GM12875 (cell line): ENCODE data around the gene SLIT1.

Experiments used
- H3K4me3 ChIP-seq: one replicate; pipeline ENCODE4 v1.5.1; 2011; ENCODE audit warnings: low read depth, low read length, control low read depth
- TF ChIP-seq, protein P1 (sequence below): IDR thresholded peaks from 2 replicates; pipeline ENCODE4 v1.5.1; 2011; ENCODE audit warnings: low read depth, mild to moderate bottlenecking, control low read depth, inconsistent platforms, low read length, moderate library complexity, borderline replicate concordance; ENCODE audit not compliant: insufficient read depth

The SLIT1 gene

DNA sequence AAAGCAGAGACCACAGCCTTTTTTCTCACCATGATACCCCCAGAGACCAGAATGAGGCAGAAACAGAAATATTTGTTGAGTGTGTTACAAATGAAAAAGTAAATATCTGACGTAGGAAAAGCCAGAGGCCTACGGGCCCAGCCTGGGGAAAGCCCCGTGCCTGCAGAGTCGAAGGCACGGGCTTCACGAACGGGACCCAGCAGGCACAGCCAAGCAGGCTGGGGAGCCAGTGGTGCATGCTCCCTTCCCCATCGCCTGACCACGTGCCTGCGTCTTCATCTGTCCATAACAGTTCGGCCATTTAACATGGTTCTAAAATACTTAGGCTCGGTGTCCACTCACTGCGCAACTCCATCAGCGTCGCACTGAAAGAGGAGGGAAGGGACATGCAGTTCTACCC, 50.8 kb downstream of the SLIT1 start:
- no peak overlapping the region for H3K4me3 ChIP-seq
- TF ChIP-seq, protein P1, sequence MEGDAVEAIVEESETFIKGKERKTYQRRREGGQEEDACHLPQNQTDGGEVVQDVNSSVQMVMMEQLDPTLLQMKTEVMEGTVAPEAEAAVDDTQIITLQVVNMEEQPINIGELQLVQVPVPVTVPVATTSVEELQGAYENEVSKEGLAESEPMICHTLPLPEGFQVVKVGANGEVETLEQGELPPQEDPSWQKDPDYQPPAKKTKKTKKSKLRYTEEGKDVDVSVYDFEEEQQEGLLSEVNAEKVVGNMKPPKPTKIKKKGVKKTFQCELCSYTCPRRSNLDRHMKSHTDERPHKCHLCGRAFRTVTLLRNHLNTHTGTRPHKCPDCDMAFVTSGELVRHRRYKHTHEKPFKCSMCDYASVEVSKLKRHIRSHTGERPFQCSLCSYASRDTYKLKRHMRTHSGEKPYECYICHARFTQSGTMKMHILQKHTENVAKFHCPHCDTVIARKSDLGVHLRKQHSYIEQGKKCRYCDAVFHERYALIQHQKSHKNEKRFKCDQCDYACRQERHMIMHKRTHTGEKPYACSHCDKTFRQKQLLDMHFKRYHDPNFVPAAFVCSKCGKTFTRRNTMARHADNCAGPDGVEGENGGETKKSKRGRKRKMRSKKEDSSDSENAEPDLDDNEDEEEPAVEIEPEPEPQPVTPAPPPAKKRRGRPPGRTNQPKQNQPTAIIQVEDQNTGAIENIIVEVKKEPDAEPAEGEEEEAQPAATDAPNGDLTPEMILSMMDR: no peak

- TF ChIP-seq, protein P1: no peak
Measured at GRCh38 chr10:97134110-97134509, 51.6 kb downstream of the SLIT1 start.

DNA sequence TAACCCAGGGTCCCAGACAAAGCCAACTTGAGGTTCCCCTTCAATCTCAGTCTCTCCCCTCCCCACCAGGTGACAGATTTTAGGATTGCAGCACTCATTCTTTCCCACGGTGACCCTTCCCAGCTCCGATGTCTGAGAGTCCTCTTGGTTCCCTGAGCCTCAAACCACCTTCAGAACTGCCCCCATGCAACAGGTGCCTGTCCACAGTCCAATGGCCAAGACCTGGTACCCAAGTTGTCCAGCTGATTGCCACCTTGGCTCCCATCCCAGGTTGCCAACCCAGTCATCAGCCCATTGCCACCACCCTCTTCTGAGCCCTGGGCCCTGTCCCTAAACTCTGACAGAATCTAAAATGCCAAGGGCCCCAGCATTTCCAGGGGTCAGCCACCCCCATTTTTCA, 53.5 kb downstream of the SLIT1 start:
- TF ChIP-seq, protein P1: no peak
- H3K4me3 ChIP-seq: no peak overlapping the region

More at GRCh38 chr10:97134110-97134509, 51.6 kb downstream of the SLIT1 start:
- no peak overlapping the region for H3K4me3 ChIP-seq

DNA sequence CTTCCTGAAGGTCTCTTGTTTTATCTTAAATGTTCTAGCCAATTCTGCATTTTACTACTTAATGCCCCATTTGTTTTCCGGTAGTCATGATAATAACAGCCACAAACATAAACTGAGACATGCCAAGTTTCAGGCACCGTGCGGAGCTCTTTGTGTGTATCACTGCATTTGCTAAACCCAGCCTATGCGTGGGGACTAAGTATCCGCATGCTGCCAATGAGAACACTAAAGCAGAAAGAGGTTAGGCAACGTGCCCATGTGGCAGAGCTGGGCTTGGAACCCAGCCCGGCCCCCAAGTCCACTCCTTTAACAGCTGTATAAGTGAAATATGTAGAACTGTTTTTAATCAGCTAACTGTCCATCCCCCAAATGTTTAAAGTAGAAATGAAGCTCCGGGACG, 54.1 kb downstream of the SLIT1 start:
- TF ChIP-seq, protein P1: no peak

DNA sequence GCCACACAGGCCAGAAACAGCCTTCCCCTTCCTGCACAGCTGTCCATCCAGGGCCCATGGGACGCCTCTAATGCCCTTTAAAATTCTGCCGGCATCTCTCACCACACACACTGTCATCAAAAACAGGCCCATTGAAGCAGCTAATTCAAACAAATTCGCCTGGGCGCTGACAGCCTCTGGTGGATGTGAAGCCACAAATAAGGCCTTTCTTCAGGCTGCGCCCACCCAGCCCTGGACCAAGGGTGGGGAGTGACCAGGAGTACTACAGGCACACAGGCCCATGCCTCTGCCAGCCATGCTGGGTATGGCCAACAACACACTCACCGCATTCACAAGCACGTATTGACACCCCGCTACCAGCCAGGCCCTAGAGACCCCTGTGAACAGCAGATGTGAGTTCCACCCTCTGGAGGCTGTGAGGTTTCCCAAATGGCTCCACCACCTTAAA, 54.6 kb downstream of the SLIT1 start:
- TF ChIP-seq, protein P1: no peak
- no peak overlapping the region for H3K4me3 ChIP-seq

More for the DNA sequence above, 54.1 kb downstream of the SLIT1 start:
- no peak overlapping the region for H3K4me3 ChIP-seq

- TF ChIP-seq, protein P1: no peak
Measured at GRCh38 chr10:97129666-97130065, 56.1 kb downstream of the SLIT1 start.

DNA sequence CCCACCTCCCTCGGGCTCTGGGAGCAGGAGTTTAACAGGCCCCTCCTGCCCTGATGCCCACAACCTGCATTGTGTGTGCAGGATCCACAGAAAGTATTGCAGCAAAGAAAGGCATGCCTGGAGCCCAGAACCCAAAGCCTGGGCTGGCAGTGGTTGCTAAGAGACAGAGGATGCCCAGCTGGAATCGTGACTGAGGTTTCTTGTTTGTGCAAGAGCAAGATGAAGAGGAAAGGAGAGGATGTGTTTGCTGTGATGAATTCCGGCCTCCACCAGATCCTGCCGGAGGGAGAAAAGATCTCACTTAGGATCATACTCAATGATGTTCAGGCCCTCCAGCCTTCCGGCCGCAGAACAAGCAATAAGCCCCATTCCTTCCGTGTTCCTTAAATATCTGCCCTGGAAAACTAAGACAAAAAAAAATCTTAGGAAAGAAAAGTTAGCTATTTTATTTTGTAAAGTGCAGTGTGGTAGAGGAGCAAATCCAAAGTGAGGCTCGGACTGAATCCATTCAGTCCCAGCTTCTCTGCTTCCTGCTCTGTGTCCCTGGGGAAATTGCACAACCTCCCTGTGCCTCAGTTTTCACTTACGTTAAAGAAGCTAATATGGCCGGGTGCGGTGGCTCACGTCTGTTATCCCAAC, 57.1 kb downstream of the SLIT1 start:
- TF ChIP-seq, protein P1: no peak
- no peak overlapping the region for H3K4me3 ChIP-seq

More at GRCh38 chr10:97129666-97130065, 56.1 kb downstream of the SLIT1 start:
- no peak overlapping the region for H3K4me3 ChIP-seq
